GM20431 (cell line): ENCODE results near the gene FFAR4.

Experiments used
- in situ Hi-C: fragments of 300-500 bp; cut with MseI, MboI; formaldehyde crosslinking; loops from one replicate; pipeline ENCODE4 v1.15.0; 2020; ENCODE audit warnings: low sequenced_read_pairs; ENCODE audit not compliant: unreplicated experiment

Gene FFAR4

DNA sequence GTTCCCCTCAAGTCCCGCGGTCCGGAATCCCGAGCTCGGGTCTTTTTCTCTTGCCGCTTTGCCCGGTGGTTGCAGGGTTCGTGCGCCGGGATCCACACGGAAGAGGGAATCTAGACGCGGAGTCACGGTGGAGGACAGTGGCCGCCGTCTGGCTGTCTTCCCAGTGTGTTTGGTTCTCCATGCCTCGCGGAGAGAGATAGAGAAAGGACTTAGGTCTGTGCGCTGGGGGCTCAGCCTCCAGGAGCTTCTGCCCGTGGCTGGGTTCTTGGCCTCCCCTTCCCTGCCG lies 1.6 kb downstream of the FFAR4 start:
- in situ Hi-C loops: no loop called here

DNA sequence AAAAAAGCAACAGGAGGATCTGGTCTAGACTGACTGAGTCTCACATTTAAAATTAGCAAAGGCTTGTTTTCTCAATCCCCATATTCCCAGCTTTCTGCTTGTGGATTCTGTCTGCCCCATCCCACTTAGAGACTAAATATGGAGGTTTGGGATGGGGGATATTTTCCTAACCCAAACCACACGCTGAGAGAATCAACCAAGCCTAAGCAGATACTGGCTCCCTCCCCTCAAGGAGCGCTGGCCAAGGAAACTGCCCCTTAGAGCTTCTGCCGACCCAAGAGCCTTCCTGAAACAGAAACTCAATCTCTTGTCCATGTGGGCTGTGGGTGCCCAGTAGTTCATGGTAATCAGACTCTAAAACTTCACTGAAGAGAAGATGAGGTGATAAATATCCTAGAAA lies 3.9 kb downstream of the FFAR4 start:
- in situ Hi-C loops: no loop called here

DNA sequence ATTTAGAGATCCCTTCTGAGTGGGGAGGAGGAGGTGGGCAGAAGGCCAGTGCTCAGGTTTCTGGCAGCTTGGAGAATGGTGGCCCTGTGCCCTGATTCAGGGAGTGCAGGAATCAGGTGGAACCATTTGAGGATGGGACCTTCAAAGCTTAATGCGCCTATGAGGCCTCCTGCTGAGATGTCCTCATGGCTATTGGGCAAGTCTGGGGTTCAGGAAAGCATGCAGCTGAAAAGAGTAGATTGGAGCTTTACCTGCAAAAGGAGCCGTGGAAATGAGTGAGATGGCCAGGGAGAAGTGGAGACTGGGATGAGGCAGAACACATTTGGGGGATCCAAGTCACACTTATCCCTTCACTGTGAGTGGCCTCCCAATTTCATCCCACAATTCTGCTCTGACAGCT lies 6.1 kb downstream of the FFAR4 start:
- in situ Hi-C loops: no loop called here

DNA sequence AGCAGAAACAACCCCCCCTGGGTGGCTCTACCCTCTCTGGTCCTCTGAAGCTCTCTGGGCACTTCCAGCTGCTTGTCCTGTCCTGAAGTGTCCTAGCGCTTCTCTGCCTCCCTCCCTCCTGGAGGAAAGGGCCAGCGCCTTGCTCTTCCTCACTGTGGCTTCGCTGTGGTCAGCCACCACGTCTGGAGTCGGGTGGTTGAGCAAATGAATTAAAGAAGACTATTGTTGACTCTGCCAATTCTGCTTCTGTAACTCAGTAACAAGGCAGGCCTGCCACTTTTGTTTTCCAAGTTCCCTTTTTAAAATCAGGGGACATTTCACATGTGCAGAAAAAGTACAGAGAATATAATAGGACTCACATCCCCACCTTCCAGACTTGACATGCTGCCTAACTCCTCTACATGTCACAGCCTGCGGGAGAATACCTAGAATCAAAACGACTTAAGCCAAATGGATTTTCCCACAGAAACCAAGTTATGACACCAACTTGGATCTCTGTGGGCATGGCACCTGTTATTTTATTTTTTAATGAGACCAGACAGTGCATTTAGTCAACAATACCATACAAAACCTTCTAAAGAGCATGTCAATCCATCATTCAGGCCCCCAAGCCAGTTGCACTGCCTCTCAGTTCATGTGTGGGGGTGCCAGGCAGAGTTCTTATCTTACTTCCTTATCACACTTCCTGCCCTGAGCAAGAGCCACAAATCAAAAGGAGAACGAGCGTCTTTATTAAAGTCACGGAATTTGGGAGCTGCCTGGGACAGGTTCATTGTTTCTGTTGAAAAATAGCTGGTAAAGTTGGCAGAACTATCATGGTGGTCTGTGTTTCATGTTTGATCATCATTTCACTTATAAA lies 6.8 kb downstream of the FFAR4 start:
- in situ Hi-C loops: no loop called here

DNA sequence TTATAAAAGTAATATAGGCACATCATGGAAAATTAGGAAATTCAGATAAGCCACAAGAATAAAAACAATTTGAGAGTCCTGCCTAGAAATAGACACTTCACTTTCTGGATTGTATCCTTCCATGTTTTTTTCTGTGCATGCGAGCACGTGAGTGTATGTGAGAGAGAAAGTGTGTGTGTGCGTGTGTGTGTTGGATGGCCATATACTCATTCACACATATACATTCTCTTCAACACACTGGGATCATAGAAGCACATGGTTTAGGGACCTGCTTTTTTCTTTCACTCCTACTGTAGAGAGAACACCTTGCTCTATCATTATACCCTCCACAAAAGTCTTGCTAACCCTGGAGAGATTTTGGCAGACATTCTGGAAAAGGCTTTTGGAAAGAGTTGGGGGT lies 7.5 kb downstream of the FFAR4 start:
- in situ Hi-C loops: no loop called here

DNA sequence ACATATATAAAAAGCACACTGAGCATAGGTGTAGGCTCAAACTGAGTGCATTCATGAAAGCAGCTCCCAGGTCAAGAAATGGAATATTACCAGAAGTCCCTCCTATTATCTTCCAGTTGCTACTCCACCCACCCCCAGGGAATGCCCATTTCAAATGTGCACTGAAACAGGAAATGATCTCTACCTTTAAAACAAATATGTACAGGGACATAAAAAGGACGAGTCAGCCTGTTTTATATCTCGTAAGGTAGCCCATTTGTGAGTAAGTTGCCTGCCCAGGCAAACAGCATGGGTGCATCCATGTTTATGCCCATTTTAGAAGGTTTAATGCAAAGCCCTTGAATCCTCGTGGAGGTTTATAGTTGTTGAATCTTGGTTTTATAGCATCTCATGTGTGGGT lies 10.4 kb downstream of the FFAR4 start:
- in situ Hi-C loops: no loop called here

DNA sequence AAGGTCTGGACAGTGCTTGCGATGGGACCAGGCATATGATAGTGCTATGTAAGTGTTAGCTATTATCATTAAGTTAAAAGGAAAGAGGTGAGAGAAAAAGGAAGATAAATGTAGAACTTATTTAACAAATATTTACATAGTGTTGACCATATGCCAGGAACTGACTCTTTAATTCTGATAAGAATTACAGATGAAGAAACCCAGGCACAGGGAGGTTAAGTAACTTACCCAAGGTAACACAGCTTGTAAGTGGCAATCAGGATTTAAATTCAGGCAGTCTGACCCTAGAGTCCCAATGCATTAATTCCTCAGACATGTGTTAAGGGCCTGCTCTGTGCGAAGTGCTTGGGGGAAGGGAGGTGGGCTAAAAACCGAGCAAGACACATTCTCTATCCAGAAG lies 11.1 kb downstream of the FFAR4 start:
- in situ Hi-C loops: no loop called here

DNA sequence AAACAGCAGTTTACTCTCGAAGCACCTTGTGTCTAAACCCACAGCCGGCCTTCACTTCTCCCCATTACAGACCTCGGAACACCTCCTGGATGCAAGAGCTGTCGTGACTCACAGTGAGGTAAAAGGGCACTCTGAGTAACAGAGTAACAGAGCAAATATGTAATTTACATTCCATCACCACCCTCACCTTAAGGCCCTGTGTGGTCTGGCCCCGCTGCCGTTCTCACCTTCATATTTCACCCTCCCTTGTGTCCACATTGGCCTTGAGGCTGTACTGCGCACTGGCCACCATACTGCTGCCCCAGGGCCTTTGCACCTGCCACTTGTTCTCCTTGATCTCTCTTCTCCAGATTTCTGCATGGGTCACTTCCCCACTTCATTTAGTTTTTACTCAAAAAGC lies 12.6 kb downstream of the FFAR4 start:
- in situ Hi-C loops: no loop called here

DNA sequence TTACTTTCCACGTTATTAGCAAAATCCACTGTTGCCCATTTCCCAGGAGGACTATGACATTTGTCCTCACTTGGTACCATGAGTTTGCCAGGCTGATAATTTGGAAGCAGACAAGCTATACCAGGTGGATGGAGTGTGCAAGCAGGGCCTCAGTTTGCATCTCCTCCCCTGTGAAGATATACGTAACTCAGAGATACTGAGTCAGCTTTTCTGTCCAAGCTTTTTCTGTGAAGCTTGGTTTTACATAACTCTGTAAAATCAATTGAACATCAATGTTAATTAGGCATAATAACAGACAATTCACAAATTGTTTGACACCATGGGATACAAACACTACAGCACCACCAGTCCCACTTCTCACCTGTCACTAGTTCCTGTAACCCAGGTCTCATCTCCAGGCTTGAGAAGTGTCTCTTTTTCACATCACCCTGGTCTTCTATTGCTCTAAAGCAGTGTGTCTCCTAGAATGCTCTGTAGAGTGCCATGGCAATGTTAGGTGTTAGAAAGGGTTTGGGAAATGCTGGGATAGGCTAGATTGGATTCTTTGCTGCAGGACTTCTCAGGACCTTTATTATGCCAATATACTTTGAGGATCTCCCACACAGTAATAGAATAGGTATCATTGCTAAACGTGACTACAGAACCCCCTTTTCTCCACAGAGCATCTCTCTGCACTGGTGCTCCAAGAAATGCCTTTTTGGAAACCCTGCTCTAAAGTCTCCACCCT lies 13.7 kb downstream of the FFAR4 start:
- in situ Hi-C loops: no loop called here

DNA sequence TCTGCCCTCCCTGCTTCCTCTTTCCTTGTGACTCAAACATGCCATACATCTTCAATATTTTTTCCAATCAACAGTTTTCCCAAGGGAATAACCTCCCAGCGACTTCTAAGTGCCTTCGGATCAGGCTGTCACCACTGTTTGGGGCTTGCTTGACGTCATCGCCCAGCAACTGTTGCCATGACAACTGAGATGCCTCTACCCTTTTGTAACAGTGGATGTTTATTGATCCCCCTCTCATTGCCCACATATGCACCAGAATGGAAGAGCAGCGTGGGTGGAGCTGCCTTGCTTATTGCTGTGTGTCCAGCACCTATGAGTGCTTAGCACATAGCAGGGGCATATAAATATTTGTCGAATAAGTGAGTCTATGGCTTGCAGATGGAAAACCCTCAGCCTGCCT lies 14.4 kb downstream of the FFAR4 start:
- in situ Hi-C loops: no loop called here

DNA sequence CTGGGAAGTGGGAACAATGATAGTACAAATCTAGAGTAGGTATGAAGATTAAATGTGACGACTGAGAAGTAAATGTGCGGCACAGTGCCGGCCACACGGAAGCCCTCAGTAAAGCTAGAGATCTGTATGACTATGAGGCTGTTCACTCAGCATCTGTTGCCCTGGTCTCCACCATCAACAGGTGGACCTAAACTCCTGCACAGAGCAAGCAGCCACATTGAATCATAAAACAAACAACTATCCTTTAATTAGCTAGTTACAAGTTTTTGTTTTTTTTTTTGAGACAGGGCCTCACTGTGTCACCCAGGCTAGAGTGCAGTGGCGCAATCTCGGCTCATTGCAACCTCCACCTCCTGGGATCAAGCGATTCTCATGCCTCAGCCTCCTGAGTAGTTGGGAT lies 18.0 kb downstream of the FFAR4 start:
- in situ Hi-C loops: no loop called here

DNA sequence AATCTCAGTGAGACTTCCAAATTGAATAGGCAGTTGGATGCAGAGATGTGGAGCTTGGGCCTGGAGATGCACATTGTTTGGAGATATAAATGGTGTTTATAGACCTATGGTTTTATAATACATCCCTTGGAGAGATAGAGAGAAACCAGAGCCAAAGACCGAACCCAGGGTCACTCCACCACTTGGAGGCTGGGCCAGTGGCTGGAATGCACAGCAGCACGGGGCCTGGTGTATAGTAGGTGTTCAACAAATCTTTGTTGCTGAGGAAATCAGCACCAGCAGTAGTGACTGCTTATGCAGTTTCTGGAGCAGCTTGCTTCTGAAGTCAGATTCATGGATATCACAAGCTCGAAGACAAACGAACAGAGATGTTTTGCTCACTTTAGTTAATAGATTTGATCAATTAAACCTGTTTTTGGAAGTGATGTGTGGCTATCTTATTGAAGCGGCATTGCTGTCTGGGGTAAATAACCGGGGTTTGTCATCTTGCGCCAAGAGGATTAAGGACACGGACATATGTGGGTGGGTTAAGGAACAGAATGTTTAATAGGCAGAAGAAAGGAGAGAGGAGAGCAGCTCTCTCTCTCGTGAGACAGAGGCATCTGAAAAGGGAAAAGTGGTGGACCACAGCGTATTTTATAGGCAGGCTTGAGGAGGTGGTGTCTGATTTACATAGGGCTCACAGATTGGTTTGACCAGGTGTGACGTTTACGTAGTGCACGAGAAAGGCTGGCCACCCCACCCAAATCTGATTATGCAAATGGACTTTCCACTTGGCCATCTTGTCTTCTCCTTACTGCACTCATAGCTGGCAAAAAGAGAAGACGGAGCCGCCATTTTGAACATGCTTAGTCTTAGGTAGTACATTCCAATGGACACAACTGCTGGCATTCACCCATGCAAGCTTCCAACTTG lies 23.4 kb downstream of the FFAR4 start:
- in situ Hi-C loops: no loop called here

DNA sequence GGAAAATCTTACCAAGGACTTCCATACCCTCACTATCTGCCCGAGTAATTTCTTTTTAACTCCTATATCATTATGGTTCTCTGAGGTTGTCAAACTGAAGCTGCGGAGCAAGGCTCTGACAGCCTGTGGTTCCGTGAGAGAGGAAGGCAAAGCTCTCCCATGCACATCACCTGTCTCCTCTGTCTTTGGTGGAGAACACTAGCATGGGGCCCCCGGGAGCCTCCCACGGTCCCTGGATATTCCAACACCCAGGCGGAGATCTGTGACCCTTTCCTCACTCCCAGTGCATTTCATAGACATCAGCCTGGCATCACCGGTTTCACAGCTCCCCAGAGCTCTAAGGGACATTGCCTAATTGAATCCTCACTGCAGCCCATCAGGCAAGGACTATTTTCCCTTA lies 24.2 kb downstream of the FFAR4 start:
- in situ Hi-C loops: no loop called here

DNA sequence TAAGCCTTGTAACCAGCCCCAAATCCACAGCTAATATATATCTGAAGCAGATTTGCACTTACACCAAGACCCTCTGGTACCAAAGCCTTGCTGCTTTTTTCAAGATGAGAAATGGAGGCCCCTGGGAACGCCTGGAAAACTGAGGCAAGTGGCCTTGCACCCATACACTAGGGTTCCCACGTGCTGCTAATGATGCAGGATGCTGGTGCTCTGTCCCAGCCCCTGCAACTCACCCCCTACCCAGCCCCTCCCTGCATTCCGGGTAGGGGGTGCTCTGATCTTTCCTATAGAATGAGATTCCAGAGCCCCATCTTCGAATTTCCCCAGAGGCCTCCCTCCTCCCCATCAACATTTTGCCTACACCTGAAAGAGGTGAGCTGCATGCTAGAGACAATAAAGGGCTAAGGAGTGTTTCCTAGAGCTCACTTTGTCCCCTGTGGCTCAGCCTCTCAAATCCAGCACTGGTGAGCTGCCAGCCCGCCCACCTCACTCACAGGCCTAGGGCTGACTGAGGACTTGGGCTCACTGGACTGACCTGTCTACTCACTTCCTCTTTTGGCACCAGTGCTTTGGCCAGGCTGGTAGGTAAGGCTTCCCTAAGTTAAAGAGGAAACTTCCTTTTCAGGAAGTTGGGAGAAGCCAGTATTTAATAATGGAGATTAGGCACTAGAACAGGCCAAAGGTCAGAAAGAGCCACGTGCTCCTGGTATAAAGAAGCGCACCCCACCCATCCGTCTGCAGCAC lies 24.8 kb downstream of the FFAR4 start:
- in situ Hi-C loops: no loop called here

DNA sequence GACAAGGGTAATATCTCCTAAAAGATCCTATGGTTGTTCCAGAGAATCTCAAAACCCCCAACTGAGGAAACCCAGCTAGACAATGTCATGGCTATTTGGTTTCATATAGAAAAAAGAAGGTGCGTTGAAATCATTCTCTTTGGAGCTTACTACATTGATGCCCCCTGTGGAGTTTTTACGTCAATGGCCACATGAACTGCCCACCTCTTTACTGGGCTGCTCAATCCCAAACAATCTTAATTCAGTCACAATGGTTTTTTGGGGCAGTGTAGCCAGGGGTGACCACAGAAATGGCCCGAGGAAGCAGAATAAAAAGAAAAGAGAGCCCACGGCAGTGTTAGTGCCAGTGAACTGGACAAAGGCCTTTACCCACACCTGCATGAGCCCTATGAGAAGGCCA lies 26.8 kb downstream of the FFAR4 start:
- in situ Hi-C loops: no loop called here

DNA sequence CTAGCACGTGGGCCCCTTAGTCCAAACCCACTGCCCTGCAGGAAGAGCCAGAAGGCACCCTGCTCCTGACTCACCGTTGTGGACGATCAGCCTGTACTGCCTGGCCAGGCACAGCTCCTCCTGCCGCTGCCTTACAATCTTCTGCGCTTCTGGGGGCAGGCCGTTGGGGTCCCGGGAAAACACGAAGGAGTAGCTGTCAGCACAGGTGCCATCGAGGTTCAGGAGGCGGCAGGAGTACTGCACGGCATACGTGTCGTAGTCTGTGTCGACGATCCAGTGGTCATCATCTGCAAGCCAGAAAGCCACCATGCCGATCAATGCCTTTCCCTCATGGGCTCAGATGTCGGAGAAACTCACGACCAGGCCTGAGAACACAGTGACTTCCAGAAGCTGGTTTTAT lies 27.3 kb downstream of the FFAR4 start:
- in situ Hi-C loops: no loop called here

DNA sequence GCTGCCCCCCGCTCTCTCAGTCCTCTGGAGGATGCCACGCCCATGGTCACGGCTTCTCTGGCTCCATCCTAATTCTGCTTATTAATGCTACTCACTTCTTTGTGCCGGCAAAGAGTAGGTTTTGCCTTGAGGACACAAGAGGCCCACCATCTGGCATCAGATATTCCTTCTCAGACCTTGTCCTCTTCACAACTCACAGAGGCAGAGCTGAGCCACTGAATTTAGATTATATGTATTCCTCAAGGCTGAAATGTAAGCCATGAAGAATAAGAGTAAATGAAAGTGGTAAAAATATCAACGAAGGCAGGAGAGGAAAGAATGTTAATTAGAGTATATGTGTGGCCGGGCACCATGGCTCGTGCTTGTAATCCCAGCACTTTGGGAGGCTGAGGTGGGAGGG lies 28.1 kb downstream of the FFAR4 start:
- in situ Hi-C loops: no loop called here

DNA sequence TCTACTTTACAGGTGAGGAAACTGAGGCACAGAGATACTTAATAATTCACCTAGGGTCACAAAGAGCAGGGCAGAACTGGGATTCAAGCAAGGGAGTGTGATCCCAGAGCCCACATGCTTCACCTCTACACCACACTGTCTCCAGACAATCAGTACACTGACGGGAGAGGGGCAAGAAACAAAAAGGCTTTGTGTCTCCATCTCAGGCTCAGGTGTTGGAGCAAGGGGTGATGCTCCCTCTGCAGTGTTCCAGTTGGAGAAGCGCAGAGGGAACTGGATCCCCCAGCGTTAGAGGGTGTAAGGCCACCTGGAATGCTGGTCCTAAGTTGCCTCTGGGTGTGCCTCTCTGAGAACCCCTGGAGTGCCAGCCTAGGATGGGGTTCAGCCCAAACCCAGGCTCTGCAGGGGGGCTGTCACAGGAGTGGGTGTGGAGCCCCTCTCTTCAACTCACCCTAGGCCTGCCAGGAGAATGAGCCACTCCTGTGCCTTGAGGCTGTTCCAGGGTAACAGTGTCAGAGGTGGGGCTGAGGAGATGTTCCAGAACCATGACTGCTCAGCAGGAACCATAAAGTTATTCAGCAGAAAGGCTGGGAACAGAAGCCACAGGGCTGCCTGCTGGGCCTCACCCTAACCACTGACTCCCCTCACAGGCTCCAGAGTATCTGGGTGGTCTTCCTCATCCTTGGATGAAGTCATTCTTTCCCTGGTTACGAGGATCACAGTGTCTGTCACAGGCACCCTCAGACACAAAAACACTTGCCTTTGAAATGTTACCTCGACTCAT lies 29.1 kb downstream of the FFAR4 start:
- in situ Hi-C loops: no loop called here

DNA sequence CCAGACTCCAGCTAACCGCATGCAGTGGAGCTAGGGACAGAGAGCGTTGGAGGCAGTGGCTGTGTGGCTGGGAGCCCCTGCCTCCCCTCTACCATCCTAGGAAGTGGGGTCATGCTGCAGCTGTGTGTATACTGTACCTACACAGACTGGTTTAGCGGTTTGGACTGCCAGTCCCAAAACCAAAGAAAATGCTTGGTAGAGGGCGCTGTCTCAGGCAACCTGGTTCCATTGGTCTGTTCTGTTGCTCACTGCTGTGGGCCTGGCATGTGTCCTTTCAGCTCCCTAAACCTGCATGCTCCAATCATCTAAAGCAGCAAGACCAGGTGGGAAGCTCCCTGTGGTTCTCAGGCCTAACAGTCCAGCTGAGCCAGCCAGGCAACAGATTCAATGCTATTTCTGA lies 30.1 kb downstream of the FFAR4 start:
- in situ Hi-C loops: no loop called here
